Stimulated activated CD4-positive, alpha-beta T cell treated with anti-CD3 and anti-CD28 coated beads, TNF-alpha, amount 100 ng/mL, for 4 hours (primary cell): ENCODE results near the gene AMPD3.

Experiments
- DNase-seq, 3 experiments: peaks; one replicate each; pipeline ENCODE4 v3.0.0-alpha.2; 2020; ENCODE audit warnings: low read depth in 3 of 3

Gene AMPD3

GRCh38 chr11:10503221-10503620, 48.2 kb downstream of the AMPD3 start:
- DNase-seq: no peak

DNA sequence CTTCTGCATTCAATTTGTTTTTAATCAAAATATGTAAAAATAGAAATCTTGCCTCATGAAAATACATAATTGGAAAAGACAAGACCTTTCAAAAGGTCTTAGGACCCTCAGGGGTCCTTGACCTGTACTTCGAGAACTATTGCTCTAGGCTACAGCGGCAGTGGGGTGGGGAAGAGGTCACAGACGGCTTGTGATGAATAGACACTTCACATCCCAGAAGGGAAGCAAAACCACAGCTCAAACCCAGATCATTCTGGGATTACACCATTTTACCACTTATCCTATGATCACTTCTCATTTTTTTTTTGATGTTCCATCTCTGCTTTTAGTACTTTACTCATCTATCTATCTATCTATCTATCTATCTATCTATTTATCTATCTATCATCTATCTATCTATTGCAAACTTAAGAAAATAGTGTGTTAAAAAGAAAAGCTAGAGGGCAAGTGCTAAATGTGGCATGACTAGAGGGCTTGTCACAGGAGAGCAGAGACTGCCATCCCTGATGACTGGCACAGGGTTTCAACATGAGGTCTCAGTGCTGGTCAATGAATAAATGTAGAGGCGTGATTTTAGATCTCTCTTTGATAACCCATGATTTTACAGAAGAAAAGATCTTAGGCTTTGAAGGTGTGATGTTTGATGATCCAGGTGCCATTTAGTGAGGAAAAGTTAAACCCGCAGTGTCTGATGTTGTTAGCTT, 48.9 kb downstream of the AMPD3 start:
- no peak for DNase-seq

DNA sequence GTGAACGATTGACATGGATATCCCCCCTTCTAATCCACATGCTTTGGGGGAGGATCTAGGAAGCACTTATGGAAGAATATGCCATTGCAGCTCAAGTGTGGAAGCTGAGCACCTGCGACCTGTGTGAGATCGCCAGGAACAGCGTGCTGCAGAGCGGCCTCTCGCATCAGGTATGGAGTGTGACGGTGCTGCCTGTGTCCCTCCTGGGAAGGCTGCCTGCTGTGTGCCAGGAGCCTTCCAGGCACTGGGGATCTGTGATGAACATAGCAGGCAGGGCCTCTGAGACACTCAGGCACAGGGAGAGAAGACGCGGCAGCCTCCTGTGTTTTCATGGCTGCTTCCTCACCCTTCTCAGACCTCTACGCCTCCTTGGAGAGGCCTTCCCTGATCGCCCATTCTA, 49.4 kb downstream of the AMPD3 start:
- DNase-seq: no peak

DNA sequence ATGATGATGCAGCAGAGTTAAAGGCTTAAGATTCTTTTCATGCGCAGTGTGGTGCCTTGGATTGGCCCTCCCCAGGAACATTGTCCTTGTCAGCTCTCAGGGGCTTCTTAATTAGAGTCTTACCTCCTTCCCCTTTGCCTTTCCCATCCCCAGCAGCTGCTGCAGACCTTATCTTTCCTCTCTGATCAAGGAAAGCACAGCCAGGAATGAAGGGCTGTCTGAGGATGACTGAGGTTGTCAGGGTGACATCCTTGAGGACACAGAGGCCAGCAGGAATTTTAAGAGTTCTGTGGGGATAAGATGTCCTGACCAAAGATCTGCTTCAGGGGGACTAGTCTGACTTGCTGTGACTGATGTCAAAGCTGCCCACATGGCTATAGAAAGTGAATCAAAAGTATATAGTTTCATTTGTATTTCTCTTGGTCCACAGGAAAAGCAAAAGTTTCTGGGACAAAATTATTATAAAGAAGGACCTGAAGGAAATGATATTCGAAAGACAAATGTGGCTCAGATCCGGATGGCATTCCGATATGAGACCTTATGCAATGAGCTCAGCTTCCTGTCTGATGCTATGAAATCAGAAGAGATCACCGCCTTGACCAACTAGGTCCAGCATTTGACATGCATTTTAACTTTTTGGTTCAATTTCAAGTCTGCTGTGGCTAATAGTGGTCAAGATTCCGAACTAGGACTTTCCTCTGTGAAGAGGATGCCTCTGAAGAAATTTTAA, 50.4 kb downstream of the AMPD3 start:
- no peak for DNase-seq

GRCh38 chr11:10506008-10506370, 50.9 kb downstream of the AMPD3 start:
- DNase-seq: no peak

GRCh38 chr11:10511181-10511621, 56.1 kb downstream of the AMPD3 start:
- no peak for DNase-seq

DNA sequence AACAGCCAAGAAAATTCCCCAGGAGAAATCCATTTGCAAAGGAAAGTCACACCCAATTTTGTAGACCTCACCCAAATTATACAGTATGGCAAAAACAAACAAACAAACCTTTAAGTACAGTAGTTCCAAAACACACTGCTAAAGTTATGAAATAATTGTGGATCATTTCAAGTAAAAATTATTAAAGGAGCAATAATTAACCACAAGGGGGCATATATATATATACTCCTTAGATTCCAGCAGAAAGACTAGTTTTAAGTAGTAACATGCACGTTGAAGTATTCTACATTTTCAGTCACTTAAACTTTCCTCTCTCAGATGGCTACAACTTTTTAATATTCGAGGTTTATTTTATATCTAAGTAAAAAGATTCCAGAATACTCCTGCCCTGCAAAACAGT, 59.1 kb downstream of the AMPD3 start:
- no peak for DNase-seq

- DNase-seq: no peak
Measured at GRCh38 chr11:10514709-10515108, 59.6 kb downstream of the AMPD3 start.

GRCh38 chr11:10515418-10515817, 60.4 kb downstream of the AMPD3 start:
- no peak for DNase-seq

- DNase-seq: no peak
Measured at GRCh38 chr11:10518123-10518522, 63.1 kb downstream of the AMPD3 start.

- DNase-seq: no peak
Measured at GRCh38 chr11:10518891-10519290, 63.8 kb downstream of the AMPD3 start.

DNA sequence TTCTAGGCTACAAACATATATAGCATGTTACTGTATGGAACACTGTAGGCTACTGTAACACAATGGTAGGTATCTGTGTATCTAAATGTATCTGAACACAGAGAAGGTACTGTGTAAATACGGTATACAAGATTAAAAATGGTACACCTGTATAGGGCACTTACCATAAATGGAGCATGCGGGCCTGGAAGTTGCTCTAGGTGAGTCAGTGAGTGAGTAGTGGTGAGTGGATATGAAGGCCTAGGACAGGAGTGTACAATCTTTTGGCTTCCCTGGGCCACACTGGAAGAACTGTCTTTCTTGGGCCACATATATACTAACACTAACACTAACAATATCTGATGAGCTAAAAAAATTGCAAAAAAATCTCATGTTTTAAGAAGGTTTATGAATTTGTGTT, 64.6 kb downstream of the AMPD3 start:
- no peak for DNase-seq

DNA sequence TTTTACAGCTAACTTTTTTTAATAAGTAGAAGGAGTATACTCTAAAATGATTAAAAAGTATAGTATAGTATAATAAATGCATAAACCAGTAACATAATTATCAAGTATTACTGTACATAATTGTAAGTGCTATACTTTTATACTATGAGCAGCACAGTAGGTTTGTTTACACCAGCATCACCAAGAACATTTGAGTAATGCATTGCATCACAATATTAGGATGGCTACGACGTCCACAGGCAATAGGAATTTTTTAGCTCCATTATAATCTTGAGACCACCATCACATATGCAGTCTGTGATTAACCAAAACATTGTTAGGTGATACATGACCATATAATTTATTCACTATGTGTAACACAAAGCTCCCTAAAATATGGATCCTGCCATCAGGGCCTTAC, 65.5 kb downstream of the AMPD3 start:
- no peak for DNase-seq

- no peak for DNase-seq
Measured at GRCh38 chr11:10522276-10522675, 67.2 kb downstream of the AMPD3 start.

DNA sequence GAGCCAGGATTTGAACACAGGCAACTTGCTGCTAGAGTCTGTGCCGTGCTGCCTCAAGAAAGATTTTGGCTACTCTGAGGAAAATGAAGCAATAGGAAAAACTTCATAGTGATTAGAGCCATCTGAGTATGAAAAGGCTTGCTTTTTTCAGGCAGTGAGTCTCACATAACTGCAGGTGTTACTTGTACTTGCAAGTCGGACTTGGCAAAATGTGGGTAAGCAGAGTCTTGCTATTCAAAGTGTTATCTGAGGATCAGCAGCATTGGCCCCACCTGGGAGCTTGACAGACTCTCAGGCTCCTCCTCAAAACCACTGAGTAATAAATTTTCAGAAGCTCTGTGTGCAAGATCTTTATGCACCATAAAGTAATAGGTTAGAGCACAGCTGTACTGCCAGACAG, 67.9 kb downstream of the AMPD3 start:
- DNase-seq: no peak

GRCh38 chr11:10524471-10524870, 69.4 kb downstream of the AMPD3 start:
- no peak for DNase-seq

GRCh38 chr11:10526974-10527918, 72.2 kb downstream of the AMPD3 start:
- DNase-seq: no peak

- DNase-seq: no peak
Measured at GRCh38 chr11:10528121-10528520, 73.1 kb downstream of the AMPD3 start.

- no peak for DNase-seq
Measured at GRCh38 chr11:10529279-10529678, 74.2 kb downstream of the AMPD3 start.

GRCh38 chr11:10532526-10532925, 77.5 kb downstream of the AMPD3 start:
- DNase-seq: no peak

- DNase-seq: no peak
Measured at GRCh38 chr11:10533323-10533722, 78.3 kb downstream of the AMPD3 start.

- DNase-seq: no peak
Measured at GRCh38 chr11:10534316-10534715, 79.3 kb downstream of the AMPD3 start.
